T-helper 1 cell (primary cell): ENCODE measurements around the gene RAB11FIP3.

Experiments
- DNase-seq, 5 donors: peaks; one replicate each; pipeline ENCODE4 v3.0.0-alpha.2; 2012 to 2020

RAB11FIP3 gene

GRCh38 chr16:569445-570254 lies 144.2 kb downstream of the RAB11FIP3 start, which contains the start of gene PIGQ:
Gene PIGQ (plus strand): TSS chr16:569968. CDS start chr16:574075, 4,107 bp downstream.
- DNase-seq: peak; percentile 44 to 72 (median 50)
